ENCODE data around the gene DMBX1.

DNA sequence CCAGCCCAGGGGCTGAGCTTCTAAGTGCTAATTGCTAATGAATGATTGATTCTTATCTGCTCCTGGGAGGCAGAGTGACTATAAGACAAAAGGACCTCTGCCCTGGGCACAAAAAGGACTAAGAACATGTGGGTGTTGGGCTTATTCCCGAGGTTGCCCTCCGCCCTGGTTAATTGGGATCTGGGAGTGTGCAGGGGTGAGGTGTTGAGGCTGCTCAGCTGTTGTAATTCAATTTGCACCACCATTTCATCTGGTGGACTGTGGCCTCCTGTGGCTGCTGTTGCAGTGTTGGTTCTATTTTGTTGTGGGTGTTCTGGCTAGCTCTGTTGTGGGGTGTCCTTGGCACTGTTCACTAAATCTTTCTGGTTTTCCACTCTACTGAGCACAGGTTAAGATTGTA is 48.5 kb downstream of the DMBX1 start:
- TF ChIP-seq, protein P1, sequence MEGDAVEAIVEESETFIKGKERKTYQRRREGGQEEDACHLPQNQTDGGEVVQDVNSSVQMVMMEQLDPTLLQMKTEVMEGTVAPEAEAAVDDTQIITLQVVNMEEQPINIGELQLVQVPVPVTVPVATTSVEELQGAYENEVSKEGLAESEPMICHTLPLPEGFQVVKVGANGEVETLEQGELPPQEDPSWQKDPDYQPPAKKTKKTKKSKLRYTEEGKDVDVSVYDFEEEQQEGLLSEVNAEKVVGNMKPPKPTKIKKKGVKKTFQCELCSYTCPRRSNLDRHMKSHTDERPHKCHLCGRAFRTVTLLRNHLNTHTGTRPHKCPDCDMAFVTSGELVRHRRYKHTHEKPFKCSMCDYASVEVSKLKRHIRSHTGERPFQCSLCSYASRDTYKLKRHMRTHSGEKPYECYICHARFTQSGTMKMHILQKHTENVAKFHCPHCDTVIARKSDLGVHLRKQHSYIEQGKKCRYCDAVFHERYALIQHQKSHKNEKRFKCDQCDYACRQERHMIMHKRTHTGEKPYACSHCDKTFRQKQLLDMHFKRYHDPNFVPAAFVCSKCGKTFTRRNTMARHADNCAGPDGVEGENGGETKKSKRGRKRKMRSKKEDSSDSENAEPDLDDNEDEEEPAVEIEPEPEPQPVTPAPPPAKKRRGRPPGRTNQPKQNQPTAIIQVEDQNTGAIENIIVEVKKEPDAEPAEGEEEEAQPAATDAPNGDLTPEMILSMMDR (IDR thresholded peaks at IDR 0.05) = no peak
- no peak for TF ChIP-seq EZH2 (IDR thresholded peaks at IDR 0.05; ENCODE audit: borderline replicate concordance, insufficient read depth, low read depth, low read length, poor library complexity, severe bottlenecking)
